ENCODE measurements around the gene STARD10. TPM values are rescaled to one million over a fixed set of nuclear protein-coding genes. Genes with fewer than 3 reads are reported as not detected.

Gene STARD10
- total and polyA plus RNA-seq, 4 donors = 70.5 to 328 (median 232) TPM

GRCh38 chr11:72745511-72745910, 48.3 kb downstream of the STARD10 start:
- WGBS = 84% methylated on average over 5 of the region's 5 CpGs
- H3K4me1 ChIP-seq (ENCODE audit: control insufficient read depth in 4 of 4, insufficient read depth in 4 of 4, low read length in 3 of 4) = peaks cover 4 to 20% (median 18%) of the 10 kb centered on the region in 4 donors
- no peaks in the 10 kb centered on the region for H3K9me3 ChIP-seq (ENCODE audit: control insufficient read depth in 4 of 4, low read length in 3 of 4)
- H3K9ac ChIP-seq (ENCODE audit: low read depth in 1 of 2, low read length in 2 of 2) = no peak overlapping the region
- no peaks in the 10 kb centered on the region for H3K36me3 ChIP-seq (ENCODE audit: control insufficient read depth in 4 of 4, insufficient read depth in 3 of 4, low read depth in 1 of 4, low read length in 3 of 4)
- H3K27me3 ChIP-seq (ENCODE audit: control insufficient read depth in 4 of 4, insufficient read depth in 4 of 4, low read length in 3 of 4) = no peaks in the 10 kb centered on the region
- H3K4me3 ChIP-seq (ENCODE audit: low read depth in 1 of 3, low read length in 3 of 3) = no peak overlapping the region
- TF ChIP-seq FOXA1 (IDR thresholded peaks at IDR 0.05) (no peak), RXRA (IDR thresholded peaks at IDR 0.05) (no peak), ATF3 (IDR thresholded peaks at IDR 0.05) (no peak), YY1 (IDR thresholded peaks at IDR 0.05) (no peak), FOXA2 (IDR thresholded peaks at IDR 0.05) (no peak), HNF4G (IDR thresholded peaks at IDR 0.05) (no peak)
- no peak for DNase-seq (ENCODE audit: low spot score)
- no peak overlapping the region for H3K27ac ChIP-seq (ENCODE audit: low read depth in 1 of 2, low read length in 2 of 2)

GRCh38 chr11:72744474-72744873, 49.4 kb downstream of the STARD10 start:
- H3K4me1 ChIP-seq (ENCODE audit: control insufficient read depth in 4 of 4, insufficient read depth in 4 of 4, low read length in 3 of 4) = peaks cover 5 to 24% (median 19%) of the 10 kb centered on the region in 4 donors

DNA sequence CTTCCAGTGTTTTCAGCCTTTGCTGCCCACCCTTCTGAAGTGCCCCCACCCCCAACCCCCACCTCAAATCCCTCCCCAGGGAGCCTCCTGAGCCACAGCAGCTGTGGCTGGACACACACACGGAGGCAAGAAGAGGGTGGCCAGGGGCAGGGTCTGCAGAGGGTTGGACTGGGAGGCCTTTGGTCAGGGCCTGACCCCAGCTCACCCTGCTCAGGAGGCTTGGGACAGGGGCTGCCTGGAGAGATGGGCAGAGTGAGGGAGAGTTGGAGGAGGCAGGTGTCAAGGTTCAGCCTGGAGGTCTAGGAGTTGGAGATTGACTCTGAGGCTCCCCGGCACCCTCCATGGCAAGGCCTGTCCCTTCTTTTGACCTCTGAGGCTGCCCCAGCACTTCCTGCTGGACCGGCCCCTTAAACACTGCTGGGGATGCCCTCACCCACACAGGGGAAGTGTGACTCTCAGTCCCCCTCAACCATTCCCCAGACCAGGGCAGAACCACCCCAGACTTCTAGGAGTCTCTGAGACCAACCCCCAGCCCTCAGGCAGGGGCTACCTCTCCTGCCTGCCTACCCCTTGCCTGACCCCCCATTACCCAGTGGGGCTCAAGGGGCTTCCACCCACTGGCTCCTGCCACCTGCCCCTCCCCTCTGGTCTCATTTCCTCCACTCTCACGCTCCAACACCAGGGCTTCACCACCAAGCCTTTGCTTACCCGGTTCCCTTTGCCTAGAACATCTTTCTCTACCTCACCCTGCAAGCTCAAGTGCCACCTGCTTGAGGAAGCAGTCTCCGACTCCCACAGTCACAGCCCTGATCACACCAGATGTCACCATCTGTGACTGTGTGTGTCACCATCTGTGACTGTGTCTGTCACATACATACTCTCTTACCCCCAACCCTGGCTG, 50.3 kb downstream of the STARD10 start:
- H3K27me3 ChIP-seq (ENCODE audit: control insufficient read depth in 4 of 4, insufficient read depth in 4 of 4, low read length in 3 of 4) = no peaks in the 10 kb centered on the region

More at GRCh38 chr11:72744474-72744873, 49.4 kb downstream of the STARD10 start:
- no peak overlapping the region for H3K9ac ChIP-seq (ENCODE audit: low read depth in 1 of 2, low read length in 2 of 2)
- no peak overlapping the region for H3K4me3 ChIP-seq (ENCODE audit: low read depth in 1 of 3, low read length in 3 of 3)
- no peaks in the 10 kb centered on the region for H3K9me3 ChIP-seq (ENCODE audit: control insufficient read depth in 4 of 4, low read length in 3 of 4)
- TF ChIP-seq, protein P1, sequence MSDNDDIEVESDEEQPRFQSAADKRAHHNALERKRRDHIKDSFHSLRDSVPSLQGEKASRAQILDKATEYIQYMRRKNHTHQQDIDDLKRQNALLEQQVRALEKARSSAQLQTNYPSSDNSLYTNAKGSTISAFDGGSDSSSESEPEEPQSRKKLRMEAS (IDR thresholded peaks at IDR 0.05) = no peak
- no peaks in the 10 kb centered on the region for H3K27me3 ChIP-seq (ENCODE audit: control insufficient read depth in 4 of 4, insufficient read depth in 4 of 4, low read length in 3 of 4)
- H3K27ac ChIP-seq (ENCODE audit: low read depth in 1 of 2, low read length in 2 of 2) = no peak overlapping the region
- 92% methylated on average over 6 of the region's 6 CpGs for WGBS
- no peaks in the 10 kb centered on the region for H3K36me3 ChIP-seq (ENCODE audit: control insufficient read depth in 4 of 4, insufficient read depth in 3 of 4, low read depth in 1 of 4, low read length in 3 of 4)
- DNase-seq (ENCODE audit: low spot score) = no peak

More for the DNA sequence above, 50.3 kb downstream of the STARD10 start:
- DNase-seq (ENCODE audit: low spot score) = no peak
- no peak for TF ChIP-seq REST (IDR thresholded peaks at IDR 0.05)
- no peak for TF ChIP-seq FOXA1 (IDR thresholded peaks at IDR 0.05)
- TF ChIP-seq FOXA2 (IDR thresholded peaks at IDR 0.05) = no peak
- no peak for TF ChIP-seq SP1 (IDR thresholded peaks at IDR 0.05)
- Histone ChIP-seq H3K4me3 (ENCODE audit: low read depth in 1 of 3, low read length in 3 of 3) (no peak overlapping the region), H3K4me1 (ENCODE audit: control insufficient read depth in 4 of 4, insufficient read depth in 4 of 4, low read length in 3 of 4) (peaks cover 6 to 23% (median 11%) of the 10 kb centered on the region in 4 donors), H3K9me3 (ENCODE audit: control insufficient read depth in 4 of 4, low read length in 3 of 4) (no peaks in the 10 kb centered on the region), H3K36me3 (ENCODE audit: control insufficient read depth in 4 of 4, insufficient read depth in 3 of 4, low read depth in 1 of 4, low read length in 3 of 4) (no peaks in the 10 kb centered on the region), H3K9ac (ENCODE audit: low read depth in 1 of 2, low read length in 2 of 2) (no peak overlapping the region), H3K27ac (ENCODE audit: low read depth in 1 of 2, low read length in 2 of 2) (peak overlapping the region; percentile 8 to 15)
- 86% methylated on average over 6 of the region's 6 CpGs for WGBS
